OCI-LY7 (cell line): Measurements from ENCODE around the gene NPLOC4. TPM values are rescaled to one million over a fixed set of nuclear protein-coding genes. Genes with fewer than 3 reads are reported as not detected.

Source experiments
- BruUV-seq: library from RNA; stranded (reverse); fragments of 400-500 nt; replicated peaks from 2 replicates; lab custom pipeline; 2021; lab: Mats Ljungman, UMichigan
- CTCF ChIA-PET: fragments of 300-600 bp; sonication (Branson Sonifier 250); formaldehyde crosslinking; loops from one replicate; lab custom pipeline; 2022; ENCODE audit warnings: antibody characterized with exemption; ENCODE audit not compliant: unreplicated experiment; lab: Charles Lee
- POLR2A ChIA-PET: fragments of 300-600 bp; sonication (Branson Sonifier 250); formaldehyde crosslinking; loops from one replicate; lab custom pipeline; 2022; ENCODE audit warnings: antibody characterized with exemption; lab: Charles Lee
- DNase-seq: peaks from one replicate; pipeline ENCODE4 v3.0.0-alpha.2; 2015; ENCODE audit warnings: low spot score
- H2AFZ ChIP-seq: fragments of 200-600 bp; sonication (generic), shearing (Covaris generic); 2 replicates; pipeline ENCODE4 v1.6.1; 2014; ENCODE audit warnings: mild to moderate bottlenecking, antibody characterized with exemption, low read length, moderate library complexity
- H3K27ac ChIP-seq: fragments of 200-600 bp; sonication (generic); 2 replicates; pipeline ENCODE4 v1.5.1; 2014; ENCODE audit warnings: mixed run types, low read depth, mild to moderate bottlenecking, moderate library complexity, low read length, inconsistent platforms; ENCODE audit not compliant: poor library complexity, severe bottlenecking
- H3K36me3 ChIP-seq: fragments of 200-600 bp; sonication (generic); 2 replicates; pipeline ENCODE4 v1.6.1; 2014; ENCODE audit warnings: mild to moderate bottlenecking, antibody characterized with exemption, low read length, moderate library complexity, mixed read lengths; ENCODE audit not compliant: insufficient read depth
- H3K4me1 ChIP-seq: fragments of 200-600 bp; sonication (generic); 2 replicates; pipeline ENCODE4 v1.5.1; 2014; ENCODE audit warnings: mild to moderate bottlenecking, low read length; ENCODE audit not compliant: insufficient read depth, poor library complexity, severe bottlenecking
- H3K4me2 ChIP-seq: fragments of 200-600 bp; sonication (generic); 2 replicates; pipeline ENCODE4 v1.6.1; 2014; ENCODE audit warnings: mild to moderate bottlenecking, low read length
- H3K4me3 ChIP-seq: fragments of 200-600 bp; sonication (generic); 2 replicates; pipeline ENCODE4 v1.5.1; 2014; ENCODE audit warnings: mild to moderate bottlenecking, low read depth, low read length; ENCODE audit not compliant: poor library complexity, severe bottlenecking
- H3K79me2 ChIP-seq: fragments of 200-600 bp; sonication (generic); 2 replicates; pipeline ENCODE4 v1.6.1; 2016; ENCODE audit warnings: low read depth, mild to moderate bottlenecking, low read length, moderate library complexity, mixed read lengths; ENCODE audit not compliant: insufficient read depth
- H3K9me2 ChIP-seq: fragments of 200-600 bp; sonication (generic); 2 replicates; pipeline ENCODE4 v1.6.1; 2016; ENCODE audit warnings: mild to moderate bottlenecking, low read length, mixed read lengths; ENCODE audit not compliant: insufficient read depth
- H3K9me3 ChIP-seq: fragments of 200-600 bp; sonication (generic); 2 replicates; pipeline ENCODE4 v1.6.1; 2014; ENCODE audit warnings: mild to moderate bottlenecking, mixed run types, low read length, mixed read lengths
- H4K20me1 ChIP-seq: fragments of 200-600 bp; sonication (generic); 2 replicates; pipeline ENCODE4 v1.6.1; 2014; ENCODE audit warnings: mild to moderate bottlenecking, antibody characterized with exemption, low read length, moderate library complexity, mixed read lengths; ENCODE audit not compliant: insufficient read depth
- CTCF ChIP-seq: fragments of 200-600 bp; sonication (generic); conservative IDR thresholded peaks from 2 replicates; pipeline ENCODE4 v1.5.1; 2014; ENCODE audit warnings: mild to moderate bottlenecking, antibody characterized with exemption, low read length, moderate library complexity, mixed read lengths
- EZH2phosphoT487 ChIP-seq: fragments of 200-600 bp; sonication (generic); IDR thresholded peaks from 2 replicates; pipeline ENCODE4 v1.6.1; 2018; ENCODE audit warnings: low read depth, borderline replicate concordance, mild to moderate bottlenecking, mixed run types, antibody characterized with exemption, low read length, moderate library complexity, mixed read lengths
- intact Hi-C: fragments of 100-400 bp; cut with micrococcal nuclease; formaldehyde crosslinking; loops from one replicate; pipeline ENCODE4 v1.10.0; 2022; ENCODE audit not compliant: unreplicated experiment
- total RNA-seq, 2 experiments: library from RNA; depleted of rRNA in 1 of 2; stranded (reverse); fragments of >200 nt in 1 of 2; shearing (Covaris generic) in 1 of 2; gene quantifications; 2 replicates each; pipeline ENCODE4 v1.2.3, GENCODE V29; 2014 to 2022

Gene NPLOC4
- total RNA-seq, 2 experiments from 2014 or later = 69.6 to 118 TPM

- BruUV-seq = TSS peak; percentile 85
- CTCF ChIA-PET = no interaction called here
- Histone ChIP-seq H3K4me2 (peak overlapping the region; percentile 88), H4K20me1 (no peaks in the 10 kb centered on the region), H3K9me2 (no peaks in the 10 kb centered on the region), H3K9me3 (no peaks in the 10 kb centered on the region), H3K27ac (peak overlapping the region; percentile 62), H3K79me2 (peaks cover 36% of the 10 kb centered on the region), H3K4me3 (peak overlapping the region; percentile 100), H3K4me1 (peaks cover 25% of the 10 kb centered on the region), H3K36me3 (peaks cover 52% of the 10 kb centered on the region), H2AFZ (peak overlapping the region; percentile 8; the same call in 1 of the 2 replicates)
- POLR2A ChIA-PET = interaction anchor here (2.1 kb wide), 1 partner anchor 17 kb away, joined by 8 read pairs; the partner anchor contains the start of genes ARL16 and HGS
- DNase-seq = peak; percentile 45
- TF ChIP-seq EZH2phosphoT487 (no peak), CTCF (no peak)
- intact Hi-C loops = loop anchor here (1.0 kb wide), 1 partner anchor 29 kb away; the partner anchor contains the start of genes NPLOC4 and TSPAN10
Measured at GRCh38 chr17:81666092-81666341, 29.1 kb upstream of the NPLOC4 start.

- peak; percentile 61 for DNase-seq
- intact Hi-C loops = loop anchor here (1.0 kb wide), 1 partner anchor 28 kb away; the partner anchor contains the start of genes NPLOC4 and TSPAN10
- H3K4me3 ChIP-seq = peak overlapping the region; percentile 100
Measured at GRCh38 chr17:81665205-81666091, 28.5 kb upstream of the NPLOC4 start.

More at GRCh38 chr17:81665205-81666091, 28.5 kb upstream of the NPLOC4 start:
- Histone ChIP-seq H3K4me2 (peak overlapping the region; percentile 88), H3K4me1 (peaks cover 25% of the 10 kb centered on the region), H4K20me1 (no peaks in the 10 kb centered on the region), H2AFZ (peak overlapping the region; percentile 8; the same call in 1 of the 2 replicates), H3K36me3 (peaks cover 47% of the 10 kb centered on the region), H3K9me3 (no peaks in the 10 kb centered on the region), H3K79me2 (peaks cover 36% of the 10 kb centered on the region), H3K9me2 (no peaks in the 10 kb centered on the region), H3K27ac (peak overlapping the region; percentile 62)
- BruUV-seq = no TSS peak
- CTCF ChIA-PET = interaction anchor here (0.5 kb wide), 1 partner anchor 147 kb away, joined by 6 read pairs; no protein-coding TSS in a partner anchor
- no peak for TF ChIP-seq EZH2phosphoT487
- TF ChIP-seq CTCF = no peak
- POLR2A ChIA-PET = interaction anchor here (0.7 to 2.1 kb wide), 2 partner anchors 9 to 18 kb away, joined by 3 to 8 read pairs; partner anchors contain the start of genes ARL16, HGS and PDE6G
